A673 (cell line): Measurements from ENCODE around the gene EFCAB6.

ENCODE experiments used
- EZH2 ChIP-seq: fragments of 200-600 bp; sonication (generic); IDR thresholded peaks from 2 replicates; pipeline ENCODE4 v1.6.1; 2017; ENCODE audit warnings: borderline replicate concordance, low read depth, mild to moderate bottlenecking, mixed read lengths, antibody characterized with exemption, low read length; ENCODE audit not compliant: poor library complexity, severe bottlenecking
- TF ChIP-seq, protein P1 (sequence below): fragments of 300-800, 200-600 bp; sonication (generic); conservative IDR thresholded peaks from 2 replicates; pipeline ENCODE4 v1.5.1; 2017; ENCODE audit warnings: low read depth, mild to moderate bottlenecking, antibody characterized with exemption, low read length, moderate library complexity, mixed read lengths

- TF ChIP-seq, protein P1, sequence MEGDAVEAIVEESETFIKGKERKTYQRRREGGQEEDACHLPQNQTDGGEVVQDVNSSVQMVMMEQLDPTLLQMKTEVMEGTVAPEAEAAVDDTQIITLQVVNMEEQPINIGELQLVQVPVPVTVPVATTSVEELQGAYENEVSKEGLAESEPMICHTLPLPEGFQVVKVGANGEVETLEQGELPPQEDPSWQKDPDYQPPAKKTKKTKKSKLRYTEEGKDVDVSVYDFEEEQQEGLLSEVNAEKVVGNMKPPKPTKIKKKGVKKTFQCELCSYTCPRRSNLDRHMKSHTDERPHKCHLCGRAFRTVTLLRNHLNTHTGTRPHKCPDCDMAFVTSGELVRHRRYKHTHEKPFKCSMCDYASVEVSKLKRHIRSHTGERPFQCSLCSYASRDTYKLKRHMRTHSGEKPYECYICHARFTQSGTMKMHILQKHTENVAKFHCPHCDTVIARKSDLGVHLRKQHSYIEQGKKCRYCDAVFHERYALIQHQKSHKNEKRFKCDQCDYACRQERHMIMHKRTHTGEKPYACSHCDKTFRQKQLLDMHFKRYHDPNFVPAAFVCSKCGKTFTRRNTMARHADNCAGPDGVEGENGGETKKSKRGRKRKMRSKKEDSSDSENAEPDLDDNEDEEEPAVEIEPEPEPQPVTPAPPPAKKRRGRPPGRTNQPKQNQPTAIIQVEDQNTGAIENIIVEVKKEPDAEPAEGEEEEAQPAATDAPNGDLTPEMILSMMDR, result no peak
- TF ChIP-seq EZH2, result no peak
Measured at GRCh38 chr22:43835166-43835565, 23.1 kb upstream of the EFCAB6 start.
